ENCODE data around the gene SRSF2.

The SRSF2 gene

DNA sequence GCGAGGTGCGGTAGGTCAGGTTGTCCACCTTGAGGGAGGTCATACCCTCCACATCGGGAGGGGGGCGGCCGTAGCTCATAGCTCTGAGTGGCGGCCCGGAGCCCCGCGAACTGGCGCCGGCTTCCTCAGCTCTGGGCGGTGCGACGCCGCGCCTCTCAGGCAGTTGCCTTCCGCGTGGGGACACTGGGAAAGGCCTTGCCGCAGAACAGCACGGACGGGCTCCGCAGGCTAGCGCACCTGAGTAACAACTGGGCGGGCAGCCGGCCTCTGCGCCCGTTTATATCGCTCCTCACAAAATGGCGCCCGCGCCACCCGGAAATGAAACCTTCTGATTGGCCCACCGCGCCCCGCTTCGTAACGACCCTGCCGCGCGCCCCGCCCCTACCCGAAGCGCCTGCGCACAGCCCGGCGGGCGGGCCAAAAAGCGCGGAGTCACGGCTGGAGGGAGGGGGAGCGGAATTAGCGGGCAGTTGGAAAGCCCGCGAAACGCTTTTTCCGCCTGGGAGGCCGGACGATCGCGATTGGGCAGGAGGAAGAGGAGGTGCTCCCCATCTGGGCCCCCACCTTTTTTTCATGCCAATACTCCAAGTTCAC, at the start of gene SRSF2:
TSS of gene SRSF2 (minus strand) at position 250 of the 594 bp plus-strand sequence. CDS start at position 79, 171 bp downstream.
- H3K9me3 Mint-ChIP-seq: no peaks in the 10 kb centered on the region
- peaks cover 55% of the 10 kb centered on the region for H3K4me1 Mint-ChIP-seq
- H3K27me3 Mint-ChIP-seq: peaks cover 9% of the 10 kb centered on the region
- CTCF ChIA-PET: interaction anchor here (2.6 kb wide), 1 partner anchor 9 kb away, joined by 7 read pairs; no protein-coding TSS in a partner anchor
- peak; percentile 99 for DNase-seq
- H3K36me3 Mint-ChIP-seq: peaks cover 50% of the 10 kb centered on the region
- peak within 1 kb of the TSS; percentile 93 for H3K4me3 Mint-ChIP-seq
- H3K27ac Mint-ChIP-seq: peak within 1 kb of the TSS; percentile 95

DNA sequence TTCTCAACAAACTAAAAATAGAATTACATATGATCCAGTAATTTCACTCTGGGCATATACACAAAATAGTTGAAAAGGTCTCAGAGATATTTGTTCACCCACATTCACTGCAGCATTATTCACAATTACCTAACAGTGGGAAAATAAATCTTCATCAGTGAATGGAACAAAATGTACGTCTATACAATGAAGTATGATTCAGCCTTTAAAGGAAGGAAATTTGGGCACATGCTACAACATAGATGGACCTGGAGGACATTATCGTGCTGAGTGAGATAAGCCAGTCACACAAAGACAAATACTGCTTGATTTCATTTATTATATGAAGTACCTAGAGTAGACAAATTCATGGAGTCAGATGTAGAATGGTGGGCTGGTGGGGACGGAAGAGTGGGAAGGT, 47.8 kb upstream of the SRSF2 start:
- CTCF ChIA-PET: no interaction called here
- Mint-ChIP-seq H3K27ac (no peak overlapping the region), H3K4me1 (peaks cover 21% of the 10 kb centered on the region), H3K27me3 (no peaks in the 10 kb centered on the region), H3K36me3 (peaks cover 9% of the 10 kb centered on the region), H3K4me3 (no peak overlapping the region), H3K9me3 (no peaks in the 10 kb centered on the region)
- no peak for DNase-seq

GRCh38 chr17:76783146-76783545, 46.0 kb upstream of the SRSF2 start:
- Mint-ChIP-seq H3K27ac (peak overlapping the region; percentile 7), H3K27me3 (no peaks in the 10 kb centered on the region), H3K4me1 (peaks cover 23% of the 10 kb centered on the region), H3K36me3 (peaks cover 13% of the 10 kb centered on the region), H3K9me3 (no peaks in the 10 kb centered on the region), H3K4me3 (no peak overlapping the region)
- DNase-seq: no peak
- CTCF ChIA-PET: no interaction called here

DNA sequence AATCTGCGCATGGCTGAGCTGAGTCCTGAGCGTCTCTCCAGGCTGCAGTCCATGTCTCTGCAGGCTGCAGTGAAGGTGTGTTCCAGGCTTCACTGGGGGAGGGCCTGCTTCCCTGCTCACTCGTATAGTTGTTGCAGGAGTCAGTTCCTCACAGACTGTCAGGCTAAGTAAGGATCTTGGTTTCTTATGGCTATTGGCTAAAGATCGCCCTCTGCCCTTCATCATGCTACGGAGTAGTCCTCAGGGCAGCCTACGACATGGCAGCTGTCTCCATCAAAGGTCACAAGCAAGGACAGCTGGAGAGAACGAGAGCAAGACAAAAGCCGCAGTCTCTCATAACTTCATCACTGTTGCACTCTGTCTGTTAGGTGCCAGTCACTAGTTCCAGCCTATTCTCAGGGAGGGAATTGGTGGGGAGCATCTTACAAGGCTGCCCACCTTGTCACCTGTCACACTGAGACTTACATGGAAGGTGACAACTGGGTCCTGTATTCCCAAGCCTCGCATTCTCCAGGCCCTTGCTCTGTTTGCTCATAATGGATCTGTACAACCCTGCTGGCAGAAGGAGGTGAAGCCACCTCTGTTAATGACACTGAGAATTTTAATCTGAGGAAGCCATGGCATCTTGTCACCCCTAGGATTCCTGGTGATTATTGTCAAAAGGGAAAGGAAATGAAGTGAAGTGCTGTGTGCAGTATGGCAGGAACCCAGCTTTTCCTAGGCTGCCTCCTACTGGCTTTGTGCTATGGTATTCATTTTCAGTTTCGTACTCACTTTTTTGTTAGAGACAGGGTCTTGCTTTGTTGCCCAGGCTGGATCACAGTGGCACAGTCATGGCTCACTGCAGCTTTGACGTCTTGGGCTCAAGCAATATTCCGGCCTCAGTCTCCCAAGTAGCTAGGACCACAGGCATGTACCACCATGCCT, 44.2 kb upstream of the SRSF2 start:
- Mint-ChIP-seq H3K27me3 (no peaks in the 10 kb centered on the region), H3K4me3 (no peak overlapping the region), H3K36me3 (peaks cover 19% of the 10 kb centered on the region), H3K9me3 (no peaks in the 10 kb centered on the region), H3K4me1 (peaks cover 6% of the 10 kb centered on the region), H3K27ac (no peak overlapping the region)
- CTCF ChIA-PET: interaction anchor here (0.7 to 1.6 kb wide), 2 partner anchors 56 to 68 kb away, joined by 3 to 5 read pairs; no protein-coding TSS in a partner anchor
- peak; percentile 29 for DNase-seq

DNA sequence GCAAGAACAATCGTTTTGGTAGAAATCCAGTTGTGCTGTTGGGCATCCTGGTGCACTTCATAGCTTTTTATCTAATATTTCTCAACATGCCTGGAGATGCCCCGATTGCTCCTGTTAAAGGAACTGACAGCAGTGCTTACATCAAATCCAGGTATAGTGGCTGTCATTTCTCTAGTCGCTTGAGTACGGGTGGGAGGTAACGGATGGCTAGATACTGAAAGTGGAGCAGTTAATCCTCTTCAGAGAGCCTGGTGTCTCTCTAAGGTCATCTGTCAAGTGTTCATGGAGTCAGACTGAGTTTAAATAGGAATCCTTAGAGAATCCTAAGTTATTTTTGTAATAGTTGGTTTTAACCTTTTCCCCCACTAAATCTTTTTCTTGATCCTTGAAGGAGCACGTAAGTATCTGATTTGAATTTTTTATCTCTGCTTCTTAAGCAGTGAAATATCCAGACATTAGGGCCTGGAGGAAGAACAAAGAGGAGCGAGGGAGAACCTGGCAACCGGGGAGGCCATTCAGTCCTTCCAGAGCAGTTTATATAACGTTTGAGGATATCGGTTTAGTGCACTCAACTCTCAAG, 38.0 kb upstream of the SRSF2 start:
- DNase-seq: no peak
- Mint-ChIP-seq H3K36me3 (peaks cover 53% of the 10 kb centered on the region), H3K4me1 (peaks cover 34% of the 10 kb centered on the region), H3K9me3 (no peaks in the 10 kb centered on the region), H3K4me3 (no peak overlapping the region), H3K27me3 (no peaks in the 10 kb centered on the region), H3K27ac (no peak overlapping the region)
- CTCF ChIA-PET: no interaction called here

DNA sequence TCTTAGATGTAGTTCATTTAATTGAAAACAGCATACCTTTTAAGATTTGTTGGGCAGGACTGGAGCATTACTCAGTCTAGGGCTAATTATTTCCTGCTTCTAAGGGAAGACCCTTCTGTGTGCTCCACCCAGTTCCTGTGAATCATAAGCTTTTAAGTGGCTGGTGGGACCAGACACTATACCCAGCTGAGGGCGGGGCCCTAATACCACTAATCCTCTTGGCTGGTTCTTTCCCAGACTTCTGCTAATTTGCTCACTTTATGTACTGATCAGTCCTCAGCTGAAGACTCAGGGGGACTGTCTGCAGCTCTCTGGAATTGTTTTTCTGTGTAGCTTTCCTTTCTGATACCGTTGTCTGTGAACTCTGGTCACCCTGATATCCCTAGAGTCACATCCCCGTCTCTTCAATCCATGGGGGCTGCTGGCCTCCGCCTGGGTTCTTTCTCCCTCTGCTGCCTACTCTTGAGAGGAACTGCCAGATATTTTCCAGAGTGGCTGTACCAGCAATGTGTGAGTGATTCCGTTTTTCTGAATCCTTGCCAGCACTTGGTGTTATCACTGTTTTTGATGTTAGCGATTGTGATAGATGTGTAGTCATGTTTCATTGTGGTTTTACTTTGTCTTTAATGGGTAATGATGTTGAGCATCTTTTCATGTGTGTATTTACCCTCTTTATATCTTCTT, 35.9 kb upstream of the SRSF2 start:
- CTCF ChIA-PET: interaction anchor here (0.9 kb wide), 1 partner anchor 11 kb away, joined by 3 read pairs; no protein-coding TSS in a partner anchor
- Mint-ChIP-seq H3K4me3 (peak overlapping the region; percentile 41), H3K36me3 (peaks cover 54% of the 10 kb centered on the region), H3K4me1 (peaks cover 35% of the 10 kb centered on the region), H3K27me3 (no peaks in the 10 kb centered on the region), H3K9me3 (peaks cover 5% of the 10 kb centered on the region), H3K27ac (peak overlapping the region; percentile 86)
- peak; percentile 56 for DNase-seq

- no peak for DNase-seq
- H3K4me3 Mint-ChIP-seq: no peak overlapping the region
- no peaks in the 10 kb centered on the region for H3K27me3 Mint-ChIP-seq
- CTCF ChIA-PET: no interaction called here
- H3K4me1 Mint-ChIP-seq: peaks cover 12% of the 10 kb centered on the region
- H3K9me3 Mint-ChIP-seq: no peaks in the 10 kb centered on the region
- no peak overlapping the region for H3K27ac Mint-ChIP-seq
- H3K36me3 Mint-ChIP-seq: peaks cover 21% of the 10 kb centered on the region
These were observed 21.4 kb upstream of the SRSF2 start for GRCh38 chr17:76758570-76758969.

GRCh38 chr17:76757256-76757655, 20.1 kb upstream of the SRSF2 start:
- Mint-ChIP-seq H3K9me3 (no peaks in the 10 kb centered on the region), H3K4me1 (peaks cover 24% of the 10 kb centered on the region), H3K27ac (no peak overlapping the region), H3K36me3 (peaks cover 18% of the 10 kb centered on the region), H3K27me3 (no peaks in the 10 kb centered on the region), H3K4me3 (no peak overlapping the region)
- no peak for DNase-seq
- CTCF ChIA-PET: no interaction called here

DNA sequence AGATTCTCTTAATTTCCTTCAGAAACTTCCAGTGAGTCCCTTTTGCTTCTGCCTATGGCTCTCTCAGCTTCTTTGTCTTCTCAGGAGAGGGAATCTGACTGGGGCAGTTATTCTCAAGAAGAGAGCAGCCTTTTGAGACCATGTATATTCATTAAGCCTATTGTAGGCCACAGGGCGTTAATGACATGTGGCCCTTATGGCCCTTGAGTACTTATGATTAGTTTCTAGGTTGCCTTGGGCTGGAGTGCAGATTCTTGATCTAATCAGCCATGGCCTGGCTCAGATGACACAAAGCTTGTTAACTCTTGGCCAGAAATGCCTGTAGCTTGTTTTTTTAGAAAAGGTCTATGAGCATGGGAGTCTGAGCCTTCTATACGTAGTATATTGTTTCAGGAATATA, 18.2 kb upstream of the SRSF2 start:
- no peak for DNase-seq
- Mint-ChIP-seq H3K27ac (peak overlapping the region; percentile 72), H3K4me1 (peaks cover 32% of the 10 kb centered on the region), H3K9me3 (no peaks in the 10 kb centered on the region), H3K36me3 (peaks cover 21% of the 10 kb centered on the region), H3K4me3 (no peak overlapping the region), H3K27me3 (no peaks in the 10 kb centered on the region)
- CTCF ChIA-PET: no interaction called here

DNA sequence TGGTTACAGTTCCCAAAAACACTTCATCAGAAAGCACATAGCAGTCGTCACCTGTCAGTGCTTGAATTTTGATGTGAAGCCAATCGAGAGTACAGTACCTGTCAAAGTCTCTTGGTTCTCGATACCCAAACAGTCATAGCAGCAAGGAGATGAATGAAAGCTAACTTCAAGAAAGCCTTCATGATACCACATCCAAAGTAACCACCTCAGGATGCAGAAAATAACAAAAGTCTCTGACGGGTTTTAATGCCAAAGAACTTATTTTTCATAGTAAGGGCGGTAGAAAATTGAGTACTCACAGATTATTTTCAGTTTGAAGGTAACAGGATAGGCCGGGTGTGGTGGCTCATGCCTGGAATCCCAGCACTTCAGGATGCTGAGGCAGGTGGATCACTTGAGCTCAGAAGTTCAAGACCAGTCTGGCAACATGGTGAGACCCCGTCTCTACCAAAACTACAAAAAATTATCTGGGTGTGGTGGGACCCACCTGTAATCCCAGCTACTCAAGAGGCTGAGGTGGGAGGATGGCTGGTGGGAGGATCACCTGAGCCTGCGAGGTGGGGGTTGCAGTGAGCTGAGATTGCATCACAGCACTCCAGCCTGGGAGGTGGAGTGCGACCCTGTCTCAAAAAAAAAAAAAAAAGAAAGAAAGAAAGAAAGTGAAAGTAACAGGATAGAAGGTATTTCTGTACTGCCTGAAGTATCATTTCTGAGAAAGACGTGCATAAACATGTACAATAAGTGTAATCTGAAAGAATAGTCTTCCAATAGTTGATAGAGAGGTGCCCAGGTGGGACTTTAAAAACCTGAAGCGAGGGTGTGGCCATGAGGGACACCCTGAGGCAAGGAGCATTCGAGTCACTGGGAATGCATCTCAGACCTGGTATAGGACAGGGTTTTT, 16.2 kb upstream of the SRSF2 start:
- DNase-seq: peak; percentile 62
- peaks cover 35% of the 10 kb centered on the region for H3K4me1 Mint-ChIP-seq
- CTCF ChIA-PET: no interaction called here
- H3K36me3 Mint-ChIP-seq: peaks cover 23% of the 10 kb centered on the region
- peak overlapping the region; percentile 99 for H3K27ac Mint-ChIP-seq
- H3K9me3 Mint-ChIP-seq: no peaks in the 10 kb centered on the region
- H3K27me3 Mint-ChIP-seq: no peaks in the 10 kb centered on the region
- peak overlapping the region; percentile 84 for H3K4me3 Mint-ChIP-seq

DNA sequence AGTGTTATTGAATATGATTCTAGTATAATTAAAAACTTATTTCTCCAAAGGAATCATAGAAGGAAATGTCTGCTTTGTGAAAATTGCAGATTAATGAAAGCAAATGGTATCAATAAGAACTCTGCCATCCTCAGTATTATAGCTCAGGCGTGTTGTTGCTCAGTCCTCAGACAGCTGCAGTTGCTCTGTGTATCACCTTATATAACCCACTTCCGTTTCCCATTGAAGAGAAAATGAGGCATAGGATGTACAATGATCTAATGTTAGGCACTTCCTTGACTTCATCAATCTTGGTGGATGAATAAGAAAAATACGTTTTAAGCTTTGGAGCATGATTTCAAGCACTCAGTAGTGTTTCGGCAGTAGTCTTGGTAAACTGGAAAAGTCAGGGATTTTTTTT, 14.9 kb upstream of the SRSF2 start:
- CTCF ChIA-PET: interaction anchor here (1.3 kb wide), 1 partner anchor 25 kb away, joined by 3 read pairs; no protein-coding TSS in a partner anchor
- no peak for DNase-seq

DNA sequence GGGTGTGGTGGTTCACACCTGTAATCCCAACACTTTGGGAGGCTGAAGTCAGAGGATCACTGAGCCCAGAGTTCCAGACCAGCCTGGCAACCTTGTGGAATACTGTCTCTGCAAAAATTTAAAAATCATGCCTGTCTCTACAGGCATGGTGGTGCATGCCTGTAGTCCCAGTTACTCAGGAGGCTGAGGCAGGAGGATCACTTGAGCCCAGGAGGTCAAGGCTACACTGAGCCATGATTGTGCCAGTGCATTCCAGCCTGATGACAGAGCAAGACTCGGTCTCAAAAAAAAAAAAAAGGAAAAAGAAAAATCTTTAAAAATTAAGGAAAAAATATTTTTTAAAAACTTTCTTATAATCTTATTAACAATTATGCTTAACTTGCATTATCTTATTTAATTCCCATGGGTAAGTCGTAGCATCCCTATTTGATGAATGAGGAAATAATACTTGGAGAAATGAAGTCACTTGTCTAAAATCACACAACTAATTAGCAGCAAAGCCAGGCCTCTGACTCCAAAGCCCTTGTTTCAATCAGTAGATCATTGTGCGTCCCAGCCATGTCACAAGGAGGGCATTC, 14.4 kb upstream of the SRSF2 start:
- no peak overlapping the region for H3K4me3 Mint-ChIP-seq
- no peak for DNase-seq
- peaks cover 25% of the 10 kb centered on the region for H3K36me3 Mint-ChIP-seq
- H3K4me1 Mint-ChIP-seq: peaks cover 31% of the 10 kb centered on the region
- H3K27me3 Mint-ChIP-seq: no peaks in the 10 kb centered on the region
- no peaks in the 10 kb centered on the region for H3K9me3 Mint-ChIP-seq
- CTCF ChIA-PET: interaction anchor here (1.3 kb wide), 1 partner anchor 24 kb away, joined by 3 read pairs; no protein-coding TSS in a partner anchor
- H3K27ac Mint-ChIP-seq: peak overlapping the region; percentile 99

More for the DNA sequence above, 14.9 kb upstream of the SRSF2 start:
- peak overlapping the region; percentile 62 for H3K4me3 Mint-ChIP-seq
- H3K4me1 Mint-ChIP-seq: peaks cover 32% of the 10 kb centered on the region
- H3K36me3 Mint-ChIP-seq: peaks cover 22% of the 10 kb centered on the region
- H3K27ac Mint-ChIP-seq: peak overlapping the region; percentile 99
- H3K27me3 Mint-ChIP-seq: no peaks in the 10 kb centered on the region
- no peaks in the 10 kb centered on the region for H3K9me3 Mint-ChIP-seq

DNA sequence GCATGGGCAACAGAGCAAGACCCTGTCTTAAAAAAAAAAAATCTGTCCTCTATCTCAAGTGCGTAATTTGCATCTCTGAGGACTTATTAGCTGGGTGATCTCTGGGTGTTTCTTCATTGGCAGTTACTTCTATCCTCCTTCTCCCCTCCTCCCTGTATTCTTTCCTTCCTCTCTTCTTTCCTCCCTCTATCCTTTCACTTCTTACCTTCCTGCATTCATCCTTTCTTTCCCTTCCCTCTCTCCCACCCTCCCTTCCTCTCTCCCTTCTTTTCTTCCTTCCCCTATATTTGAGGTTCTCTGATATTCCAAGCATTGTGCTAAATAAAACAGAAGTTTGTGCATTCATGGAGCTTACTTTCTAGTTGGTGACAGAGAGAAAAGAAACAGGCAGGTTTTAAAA, 11.5 kb upstream of the SRSF2 start:
- Mint-ChIP-seq H3K27ac (peak overlapping the region; percentile 2), H3K4me1 (peaks cover 27% of the 10 kb centered on the region), H3K27me3 (no peaks in the 10 kb centered on the region), H3K36me3 (peaks cover 45% of the 10 kb centered on the region), H3K9me3 (no peaks in the 10 kb centered on the region), H3K4me3 (no peak overlapping the region)
- DNase-seq: no peak
- CTCF ChIA-PET: interaction anchor here (1.2 kb wide), 1 partner anchor 21 kb away, joined by 3 read pairs; no protein-coding TSS in a partner anchor
